ENCODE measurements around the gene HEATR5A.

HEATR5A gene

GRCh38 chr14:31457665-31458659, 37.6 kb upstream of the HEATR5A start:
- Histone ChIP-seq H3K4me2 (ENCODE audit: low read length) (peak overlapping the region; percentile 96), H3K79me2 (no peaks in the 10 kb centered on the region), H3K4me1 (peaks cover 8% of the 10 kb centered on the region), H3K27me3 (ENCODE audit: control insufficient read depth, insufficient read depth, low read length) (no peaks in the 10 kb centered on the region), H3K27ac (peak overlapping the region; percentile 78), H3K9me3 (ENCODE audit: control insufficient read depth, low read length) (no peaks in the 10 kb centered on the region), H3K36me3 (ENCODE audit: control insufficient read depth, insufficient read depth, low read length) (no peaks in the 10 kb centered on the region), H2AFZ (peak overlapping the region; percentile 97), H3K4me3 (ENCODE audit: low read depth, low read length) (peak overlapping the region; percentile 82), H3K9ac (peak overlapping the region; percentile 23)
- no peak for TF ChIP-seq CTCF (IDR thresholded peaks at IDR 0.05)

GRCh38 chr14:31456841-31457664, 36.7 kb upstream of the HEATR5A start, which contains the start of gene DTD2:
Gene DTD2 (minus strand): TSS chr14:31457506. CDS start chr14:31457393, 113 bp downstream.
- no peaks in the 10 kb centered on the region for H3K79me2 ChIP-seq
- TF ChIP-seq CTCF (IDR thresholded peaks at IDR 0.05), result no peak
- H3K4me1 ChIP-seq, result peaks cover 8% of the 10 kb centered on the region
- peak within 1 kb of the TSS; percentile 82 for H3K4me3 ChIP-seq (ENCODE audit: low read depth, low read length)
- H3K36me3 ChIP-seq (ENCODE audit: control insufficient read depth, insufficient read depth, low read length), result no peaks in the 10 kb centered on the region
- peak within 1 kb of the TSS; percentile 23 for H3K9ac ChIP-seq
- peak within 1 kb of the TSS; percentile 96 for H3K4me2 ChIP-seq (ENCODE audit: low read length)
- H2AFZ ChIP-seq, result peak within 1 kb of the TSS; percentile 97
- H3K27ac ChIP-seq, result peak within 1 kb of the TSS; percentile 78
- H3K9me3 ChIP-seq (ENCODE audit: control insufficient read depth, low read length), result no peaks in the 10 kb centered on the region
- no peaks in the 10 kb centered on the region for H3K27me3 ChIP-seq (ENCODE audit: control insufficient read depth, insufficient read depth, low read length)

- Histone ChIP-seq H3K9me3 (ENCODE audit: control insufficient read depth, low read length) (no peaks in the 10 kb centered on the region), H3K9ac (no peak overlapping the region), H3K4me2 (ENCODE audit: low read length) (no peak overlapping the region), H3K79me2 (no peaks in the 10 kb centered on the region), H3K27ac (no peak overlapping the region), H3K27me3 (ENCODE audit: control insufficient read depth, insufficient read depth, low read length) (no peaks in the 10 kb centered on the region), H2AFZ (peak overlapping the region; percentile 43), H3K4me1 (no peaks in the 10 kb centered on the region), H3K36me3 (ENCODE audit: control insufficient read depth, insufficient read depth, low read length) (no peaks in the 10 kb centered on the region), H3K4me3 (ENCODE audit: low read depth, low read length) (no peak overlapping the region)
- TF ChIP-seq CTCF (IDR thresholded peaks at IDR 0.05), result peak; percentile 61
Measured at GRCh38 chr14:31449971-31450610, 29.7 kb upstream of the HEATR5A start.

DNA sequence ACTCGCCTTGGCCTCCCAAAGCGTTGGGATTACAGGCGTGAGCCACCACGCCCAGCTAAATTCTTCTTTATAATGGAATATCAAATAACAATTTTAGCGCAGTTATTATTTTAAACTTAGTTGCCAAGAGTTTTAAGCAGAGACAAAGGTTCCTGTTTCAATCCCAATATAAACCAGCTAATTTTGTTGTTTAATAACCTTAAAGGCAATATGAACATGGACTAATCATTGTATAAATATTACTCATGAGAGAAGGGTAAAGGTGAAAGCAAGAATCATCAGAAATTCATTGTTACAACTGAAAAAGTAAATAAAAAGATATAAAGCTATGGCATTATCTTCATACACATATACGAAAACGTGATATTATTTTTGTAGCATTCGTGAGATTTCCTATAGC, 28.8 kb upstream of the HEATR5A start:
- H2AFZ ChIP-seq, result no peak overlapping the region
- no peak overlapping the region for H3K27ac ChIP-seq
- no peaks in the 10 kb centered on the region for H3K79me2 ChIP-seq
- no peaks in the 10 kb centered on the region for H3K9me3 ChIP-seq (ENCODE audit: control insufficient read depth, low read length)
- H3K36me3 ChIP-seq (ENCODE audit: control insufficient read depth, insufficient read depth, low read length), result no peaks in the 10 kb centered on the region
- no peaks in the 10 kb centered on the region for H3K27me3 ChIP-seq (ENCODE audit: control insufficient read depth, insufficient read depth, low read length)
- no peak for TF ChIP-seq CTCF (IDR thresholded peaks at IDR 0.05)
- no peak overlapping the region for H3K4me2 ChIP-seq (ENCODE audit: low read length)
- no peak overlapping the region for H3K9ac ChIP-seq
- H3K4me3 ChIP-seq (ENCODE audit: low read depth, low read length), result no peak overlapping the region
- no peaks in the 10 kb centered on the region for H3K4me1 ChIP-seq

All from parathyroid adenoma (tissue), 2 donors.